GM06990 (cell line): ENCODE results near the gene HIKESHI.
A peak's percentile ranks its signal among the peaks of the same experiment; 100 is the strongest.

ENCODE experiments used
- DNase-seq: peaks from one replicate; pipeline ENCODE4 v3.0.0-alpha.2; 2011; ENCODE audit not compliant: insufficient read length; ENCODE audit errors: extremely low read depth
- H3K27me3 ChIP-seq: replicated peaks from 2 replicates; pipeline ENCODE4 v1.6.0; 2011; ENCODE audit warnings: low read length; ENCODE audit not compliant: control insufficient read depth, insufficient read depth
- H3K36me3 ChIP-seq: 2 replicates; pipeline ENCODE4 v1.5.1; 2011; ENCODE audit warnings: low read length; ENCODE audit not compliant: control insufficient read depth, insufficient read depth
- H3K4me3 ChIP-seq: replicated peaks from 2 replicates; pipeline ENCODE4 v1.5.1; 2011; ENCODE audit warnings: low read depth, mild to moderate bottlenecking, control low read depth, low read length
- CTCF ChIP-seq: IDR thresholded peaks from 2 replicates; pipeline ENCODE4 v1.5.1; 2011; ENCODE audit warnings: low read length, control low read depth, mild to moderate bottlenecking, inconsistent platforms; ENCODE audit not compliant: insufficient read depth, poor library complexity, severe bottlenecking

HIKESHI gene

GRCh38 chr11:86261328-86261727 is 40.7 kb upstream of the HIKESHI start:
- no peak overlapping the region for H3K4me3 ChIP-seq
- no peaks in the 10 kb centered on the region for H3K27me3 ChIP-seq
- no peak for DNase-seq
- TF ChIP-seq CTCF, result no peak
- peaks cover 12% of the 10 kb centered on the region for H3K36me3 ChIP-seq

- no peak overlapping the region for H3K4me3 ChIP-seq
- DNase-seq, result no peak
- no peak for TF ChIP-seq CTCF
- H3K27me3 ChIP-seq, result no peaks in the 10 kb centered on the region
- peaks cover 12% of the 10 kb centered on the region for H3K36me3 ChIP-seq
Observed at GRCh38 chr11:86262387-86262786, 39.7 kb upstream of the HIKESHI start.

- peaks cover 10% of the 10 kb centered on the region for H3K36me3 ChIP-seq
- no peak for TF ChIP-seq CTCF
- no peak for DNase-seq
- H3K4me3 ChIP-seq, result no peak overlapping the region
- H3K27me3 ChIP-seq, result no peaks in the 10 kb centered on the region
Observed at GRCh38 chr11:86264649-86265048, 37.4 kb upstream of the HIKESHI start.

GRCh38 chr11:86265194-86265593 is 36.8 kb upstream of the HIKESHI start:
- no peaks in the 10 kb centered on the region for H3K27me3 ChIP-seq
- no peak for TF ChIP-seq CTCF
- no peak for DNase-seq
- H3K36me3 ChIP-seq, result peaks cover 10% of the 10 kb centered on the region
- H3K4me3 ChIP-seq, result no peak overlapping the region

GRCh38 chr11:86269645-86270044 is 32.4 kb upstream of the HIKESHI start:
- Histone ChIP-seq H3K36me3 (peaks cover 4% of the 10 kb centered on the region), H3K4me3 (no peak overlapping the region), H3K27me3 (no peaks in the 10 kb centered on the region)
- no peak for DNase-seq
- TF ChIP-seq CTCF, result no peak

- peak; percentile 29 for TF ChIP-seq CTCF
- DNase-seq, result no peak
- Histone ChIP-seq H3K4me3 (no peak overlapping the region), H3K36me3 (peaks cover 11% of the 10 kb centered on the region), H3K27me3 (no peaks in the 10 kb centered on the region)
Observed at GRCh38 chr11:86274503-86274902, 27.5 kb upstream of the HIKESHI start.
